HG02759 (cell line): ENCODE measurements around the gene TAF9.
"Not testable (repeated sequence)": the region's sequence is repeated elsewhere in the genome, so short reads cannot be mapped to it uniquely, and the experiment has no call there.

Experiments
- ATAC-seq: cut with Tn5 transposase; IDR thresholded peaks from one replicate; pipeline ENCODE4 v1.9.1; 2021; ENCODE audit warnings: mild to moderate bottlenecking, moderate library complexity; ENCODE audit not compliant: unreplicated experiment

TAF9 gene

GRCh38 chr5:69341520-69342161, 27.7 kb downstream of the TAF9 start:
- ATAC-seq, result no peak

DNA sequence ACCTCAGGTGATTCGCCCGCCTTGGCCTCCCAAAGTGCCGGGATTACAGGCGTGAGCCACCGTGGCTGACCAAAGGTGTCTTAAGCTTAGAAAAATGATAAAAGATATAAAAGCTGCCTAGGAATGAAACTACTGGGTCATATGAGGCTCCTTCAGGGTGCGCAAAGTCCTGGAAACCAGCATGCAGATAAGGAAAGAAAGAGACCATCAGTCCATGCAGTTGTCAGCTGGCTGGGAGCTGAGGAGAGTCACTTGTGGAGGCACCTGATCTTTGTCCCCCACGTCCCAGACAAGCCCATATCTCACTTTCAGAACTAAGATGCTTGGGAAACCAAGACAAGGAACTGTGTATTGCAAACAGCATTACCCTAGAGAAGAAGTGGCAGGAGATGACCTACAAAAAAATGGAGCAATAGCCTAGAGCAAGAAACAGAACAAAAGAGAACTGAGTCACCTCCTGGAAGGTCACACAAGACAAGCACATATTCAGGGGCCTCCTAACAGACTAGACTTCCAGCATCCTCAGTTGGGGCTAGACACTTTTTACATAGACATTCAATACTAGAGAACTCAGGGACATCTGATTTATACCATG, 33.9 kb downstream of the TAF9 start:
- no peak for ATAC-seq

DNA sequence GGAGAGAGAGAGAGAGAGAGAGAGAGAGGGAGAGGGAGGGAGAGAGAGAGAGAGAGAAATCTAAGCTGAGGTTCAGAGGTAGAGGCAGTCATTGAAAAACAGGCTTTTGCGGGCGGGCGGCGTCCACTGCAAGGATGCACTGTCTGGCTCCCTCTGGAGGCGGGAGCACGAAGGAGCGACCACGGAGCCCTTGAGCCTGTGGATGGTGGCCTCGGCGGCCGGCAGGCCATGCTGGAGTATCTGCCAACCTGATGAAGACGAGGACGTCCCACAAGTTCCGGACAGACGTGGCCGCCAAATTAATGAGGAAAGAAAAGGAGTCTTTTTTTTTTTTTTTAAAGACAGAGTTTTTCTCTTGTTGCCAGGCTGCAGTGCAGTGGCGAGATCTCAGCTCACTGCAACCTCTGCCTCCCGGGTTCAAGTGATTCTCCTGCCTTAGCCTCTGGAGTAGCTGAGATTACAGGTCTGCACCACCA, 34.5 kb downstream of the TAF9 start:
- peak; percentile 66 for ATAC-seq

DNA sequence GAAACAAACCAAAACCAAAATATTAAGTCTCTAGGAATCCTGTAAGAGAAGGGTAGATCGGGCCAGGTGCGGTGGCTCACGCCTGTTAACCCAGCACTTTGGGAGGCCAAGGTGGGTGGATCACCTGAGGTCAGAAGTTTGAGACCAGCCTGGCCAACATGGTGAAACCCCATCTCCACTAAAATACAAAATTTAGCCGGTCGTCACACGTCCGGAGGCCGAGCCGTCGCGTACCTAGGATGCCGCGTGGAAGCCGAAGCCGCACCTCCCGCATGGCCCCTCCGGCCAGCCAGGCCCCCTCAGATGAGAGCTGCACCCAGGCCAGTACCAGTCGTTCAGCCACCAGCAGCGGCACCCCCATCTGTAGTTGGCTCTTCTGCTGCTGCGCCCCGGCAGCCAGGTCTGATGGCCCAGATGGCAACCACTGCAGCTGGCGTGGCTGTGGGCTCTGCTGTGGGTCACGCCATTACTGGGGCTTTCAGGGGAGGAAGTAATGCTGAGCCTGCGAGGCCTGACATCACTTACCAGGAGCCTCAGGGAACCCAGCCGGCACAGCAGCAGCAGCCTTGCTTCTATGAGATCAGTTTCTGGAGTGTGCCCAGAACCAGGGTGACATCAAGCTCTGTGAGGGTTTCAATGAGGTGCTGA, 35.5 kb downstream of the TAF9 start:
- not testable (repeated sequence) for ATAC-seq

DNA sequence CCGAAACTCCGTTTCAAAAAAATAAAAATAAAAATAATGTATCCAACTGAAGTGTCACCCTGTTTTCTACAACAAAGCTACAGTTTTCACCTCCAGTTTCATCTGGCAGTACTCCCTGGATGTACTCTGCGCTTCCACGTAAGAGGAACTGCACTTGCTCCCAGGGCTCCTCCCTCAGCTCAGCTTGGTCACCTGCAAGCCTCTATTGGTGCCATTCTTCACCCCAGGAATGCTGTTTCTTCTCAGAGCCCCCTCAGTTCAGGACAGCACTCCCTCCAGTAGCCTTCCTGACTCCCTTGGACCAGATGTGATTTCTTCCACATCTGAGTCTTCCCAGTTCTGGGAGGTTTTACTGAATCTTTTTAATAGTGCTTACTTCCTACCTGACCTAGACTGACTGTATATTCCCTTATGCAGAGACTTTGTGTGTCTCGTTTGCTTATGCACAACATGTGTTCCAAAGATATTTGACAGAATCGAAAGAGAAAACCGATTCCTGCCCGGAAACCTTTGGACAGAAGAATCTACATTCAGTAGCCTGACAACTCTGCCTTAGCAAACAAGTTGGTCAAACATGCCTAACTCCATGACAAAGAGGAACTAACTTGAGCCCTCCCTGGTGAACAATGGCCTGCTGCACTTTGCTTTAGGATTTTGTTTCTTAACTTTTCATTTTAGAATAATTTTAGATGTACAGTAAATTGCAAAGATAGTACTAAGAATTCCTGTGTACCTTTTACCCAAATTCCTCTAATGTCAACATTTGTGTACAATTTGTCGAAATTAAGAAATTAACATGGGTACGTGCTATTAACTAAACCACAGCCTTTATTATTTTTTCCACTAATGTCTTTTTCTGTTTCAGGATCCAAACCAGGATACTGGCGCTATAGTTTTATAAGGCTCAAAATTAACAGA, 37.5 kb downstream of the TAF9 start:
- ATAC-seq, result no peak

- no peak for ATAC-seq
Measured at GRCh38 chr5:69329905-69330489, 39.3 kb downstream of the TAF9 start.

DNA sequence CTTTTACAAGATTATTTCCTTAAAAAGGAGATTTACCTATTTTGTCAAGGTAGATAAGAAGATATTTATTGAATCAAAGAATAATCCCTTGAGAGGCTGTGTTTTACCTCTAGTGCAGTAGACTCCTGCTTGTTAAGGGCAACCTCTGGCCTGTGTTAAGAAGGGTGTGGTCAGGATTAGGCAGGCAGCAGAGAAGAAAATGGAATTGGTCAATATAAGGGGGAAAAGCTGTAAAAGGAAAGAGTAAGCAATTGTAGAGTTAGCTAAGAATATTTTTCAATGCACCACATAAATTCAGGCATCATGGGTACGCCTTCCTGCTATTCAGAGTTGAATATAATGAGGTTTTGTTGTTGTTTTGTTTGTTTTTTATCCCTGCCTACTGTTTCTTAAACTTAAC, 43.0 kb downstream of the TAF9 start:
- ATAC-seq, result no peak

DNA sequence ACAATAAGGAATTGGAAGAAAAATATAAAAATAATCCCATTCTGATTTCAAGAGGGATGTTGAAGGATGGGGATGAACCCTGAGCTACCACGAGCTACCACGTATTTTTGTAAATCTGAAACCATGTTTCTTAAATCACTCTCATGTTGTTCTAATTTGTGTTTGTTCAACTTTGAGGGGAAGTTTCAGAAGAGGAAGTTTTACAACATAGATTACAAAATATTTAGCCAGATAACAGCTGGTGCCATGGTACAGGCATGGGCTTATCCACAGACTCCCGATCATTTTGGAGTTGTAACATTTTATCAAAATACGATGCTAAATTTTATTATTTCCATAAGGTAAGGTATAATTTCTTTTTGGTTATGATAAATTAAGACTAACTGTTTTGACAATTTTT, 51.9 kb downstream of the TAF9 start:
- no peak for ATAC-seq

GRCh38 chr5:69315972-69316371, 53.3 kb downstream of the TAF9 start:
- ATAC-seq, result no peak
